Spleen (tissue), 11 donors: ENCODE results near the gene PRPF40A. TPM values are rescaled to one million over a fixed set of nuclear protein-coding genes. Genes with fewer than 3 reads are reported as not detected.

Experiments
- DNase-seq: peaks from one replicate; pipeline ENCODE4 v3.0.0-alpha.2; 2020
- H3K27ac ChIP-seq, 8 donors: fragments of 200-600 bp; sonication (generic) in 7 of 8; 1 replicate in 4 of 8; 2 replicates in 4 of 8; pipeline versions ENCODE4 v1.5.0 to v1.8.0; 2016 to 2021; ENCODE audit warnings: inconsistent platforms in 4 of 8, mild to moderate bottlenecking in 4 of 8, moderate library complexity in 1 of 8
- H3K27me3 ChIP-seq, 7 donors: fragments of 200-600 bp; sonication (generic) in 6 of 7; replicated peaks in 1 of 7; 1 replicate in 4 of 7; 2 replicates in 3 of 7; pipeline versions ENCODE4 v1.5.0 to v1.8.0; 2016 to 2021; ENCODE audit warnings: inconsistent platforms in 3 of 7, mild to moderate bottlenecking in 1 of 7
- H3K36me3 ChIP-seq, 6 donors: fragments of 200-600 bp; sonication (generic) in 5 of 6; 1 replicate in 4 of 6; 2 replicates in 2 of 6; pipeline versions ENCODE4 v1.5.0 to v1.8.0; 2016 to 2021; ENCODE audit warnings: inconsistent platforms in 2 of 6
- H3K4me1 ChIP-seq, 6 donors: fragments of 200-600 bp; sonication (generic) in 5 of 6; 1 replicate in 3 of 6; 2 replicates in 3 of 6; pipeline versions ENCODE4 v1.5.0 to v1.8.0; 2016 to 2021; ENCODE audit warnings: inconsistent platforms in 3 of 6
- H3K4me3 ChIP-seq, 8 donors: fragments of 200-600 bp; sonication (generic) in 7 of 8; 1 replicate in 4 of 8; 2 replicates in 4 of 8; pipeline versions ENCODE4 v1.5.0 to v1.8.0; 2016 to 2021; ENCODE audit warnings: inconsistent platforms in 4 of 8, mild to moderate bottlenecking in 4 of 8, moderate library complexity in 2 of 8
- H3K9me3 ChIP-seq, 8 donors: fragments of 200-600 bp; sonication (generic) in 7 of 8; 1 replicate in 4 of 8; 2 replicates in 4 of 8; pipeline versions ENCODE4 v1.5.0 to v1.8.0; 2016 to 2021; ENCODE audit warnings: inconsistent platforms in 4 of 8
- POLR2A ChIP-seq, 3 donors: fragments of 450-650 bp; IDR thresholded peaks; one replicate each; pipeline ENCODE4 v1.5.1; 2017; ENCODE audit warnings: antibody characterized with exemption in 3 of 3, mild to moderate bottlenecking in 1 of 3
- POLR2AphosphoS5 ChIP-seq, 3 donors: sonication (generic); formaldehyde crosslinking; IDR thresholded peaks; one replicate each; pipeline ENCODE4 v1.5.1; 2017; ENCODE audit warnings: antibody characterized with exemption in 3 of 3
- WGBS, 5 donors: extraction: QIAGEN DNeasy Blood & Tissue Kit in 3 of 5; methylation state at CpG; one replicate each; pipeline versions ENCODE4 v1.1.5 to v1.1.7; 2013 to 2018; 5-methylcytosine and 5-hydroxymethylcytosine counted together
- intact Hi-C: fragments of 100-400 bp; cut with DNase I; formaldehyde crosslinking; loops from one replicate; pipeline ENCODE4 v1.15.0; 2023; ENCODE audit warnings: low total_unique reads
- polyA plus RNA-seq, 3 donors: library from polyadenylated mRNA; stranded (reverse); fragments of 200-250 nt; gene quantifications; one replicate each; pipeline ENCODE4 v1.2.1, GENCODE V29; 2013
- total RNA-seq, 7 donors: library from RNA; depleted of rRNA in 3 of 7; stranded (reverse); fragments of >200 nt in 3 of 7; fragmentation: NEBNext Ultra II Directional in 4 of 7; extraction: Animal tissue kit (Norgen Biotek cat#: 25700) in 4 of 7; gene quantifications; one replicate each; pipeline versions ENCODE4 v1.1.0 to v1.2.1, GENCODE V29; 2016 to 2021
- TF ChIP-seq, protein P1 (sequence below), 11 experiments: fragments of 200-600 bp in 7 of 11; fragments of 450-650 bp in 4 of 11; sonication (generic) in 4 of 11; IDR thresholded peaks in 8 of 11; conservative IDR thresholded peaks in 3 of 11; 1 replicate in 7 of 11; 2 replicates in 4 of 11; pipeline versions ENCODE4 v1.4.0 to v1.8.0; 2016 to 2021; ENCODE audit warnings: antibody characterized with exemption in 11 of 11, inconsistent platforms in 4 of 11, mild to moderate bottlenecking in 1 of 11
- donor health status: healthy with polysubstance abuse.
- donor health status: DM: no; HTN: no; CAD: no; lungs with moderate emphysema.
- donor health status: DM: no; HTN: no; CAD: no.
- donor health status: Bipolar disorder and iron deficiency.
- donor health status: healthy.
- donor health status: DM: no; HTN: no; CAD: no.
- donor health status: DM: yes; HTN: yes; CAD: no.

Gene PRPF40A
- total and polyA plus RNA-seq, 10 donors, result 13.5 to 116 (median 86.7) TPM

DNA sequence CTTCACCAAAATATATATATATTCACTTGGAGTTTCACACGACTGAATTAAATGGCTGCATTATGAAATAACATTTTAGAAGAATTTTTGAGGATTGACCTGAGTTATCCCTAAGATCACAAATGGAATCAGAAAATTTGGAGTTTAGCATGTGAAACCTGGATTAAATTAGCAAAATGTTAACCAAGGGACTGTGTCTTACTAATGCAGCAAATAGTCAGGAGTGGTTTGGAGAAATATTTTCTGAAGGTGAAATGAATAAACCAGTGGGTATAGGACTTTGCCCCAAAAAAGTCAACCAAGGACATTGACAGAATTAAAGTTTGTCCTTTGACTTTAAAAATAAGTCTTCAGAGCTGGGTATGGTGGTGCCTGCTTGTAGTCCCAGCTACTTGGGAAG lies 111.2 kb downstream of the PRPF40A start:
- no peak for DNase-seq
- Histone ChIP-seq H3K9me3 (no peaks in the 10 kb centered on the region), H3K4me3 (no peak overlapping the region), H3K36me3 (no peaks in the 10 kb centered on the region), H3K27me3 (no peaks in the 10 kb centered on the region), H3K27ac (no peak overlapping the region), H3K4me1 (peaks cover 0 to 3% (median under 1%) of the 10 kb centered on the region in 6 donors)
- WGBS, 5 donors, result 89 to 94% (median 90%) methylated on average over 1 of the region's 1 CpG
- intact Hi-C loops, result no loop called here
- TF ChIP-seq POLR2AphosphoS5 (IDR thresholded peaks at IDR 0.05), result no peak
- no peak for TF ChIP-seq POLR2A (IDR thresholded peaks at IDR 0.05)
- TF ChIP-seq, protein P1, sequence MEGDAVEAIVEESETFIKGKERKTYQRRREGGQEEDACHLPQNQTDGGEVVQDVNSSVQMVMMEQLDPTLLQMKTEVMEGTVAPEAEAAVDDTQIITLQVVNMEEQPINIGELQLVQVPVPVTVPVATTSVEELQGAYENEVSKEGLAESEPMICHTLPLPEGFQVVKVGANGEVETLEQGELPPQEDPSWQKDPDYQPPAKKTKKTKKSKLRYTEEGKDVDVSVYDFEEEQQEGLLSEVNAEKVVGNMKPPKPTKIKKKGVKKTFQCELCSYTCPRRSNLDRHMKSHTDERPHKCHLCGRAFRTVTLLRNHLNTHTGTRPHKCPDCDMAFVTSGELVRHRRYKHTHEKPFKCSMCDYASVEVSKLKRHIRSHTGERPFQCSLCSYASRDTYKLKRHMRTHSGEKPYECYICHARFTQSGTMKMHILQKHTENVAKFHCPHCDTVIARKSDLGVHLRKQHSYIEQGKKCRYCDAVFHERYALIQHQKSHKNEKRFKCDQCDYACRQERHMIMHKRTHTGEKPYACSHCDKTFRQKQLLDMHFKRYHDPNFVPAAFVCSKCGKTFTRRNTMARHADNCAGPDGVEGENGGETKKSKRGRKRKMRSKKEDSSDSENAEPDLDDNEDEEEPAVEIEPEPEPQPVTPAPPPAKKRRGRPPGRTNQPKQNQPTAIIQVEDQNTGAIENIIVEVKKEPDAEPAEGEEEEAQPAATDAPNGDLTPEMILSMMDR (IDR thresholded peaks at IDR 0.05 in 8 of 11, conservative IDR thresholded peaks at IDR 0.05 in 3 of 11), result no peak

DNA sequence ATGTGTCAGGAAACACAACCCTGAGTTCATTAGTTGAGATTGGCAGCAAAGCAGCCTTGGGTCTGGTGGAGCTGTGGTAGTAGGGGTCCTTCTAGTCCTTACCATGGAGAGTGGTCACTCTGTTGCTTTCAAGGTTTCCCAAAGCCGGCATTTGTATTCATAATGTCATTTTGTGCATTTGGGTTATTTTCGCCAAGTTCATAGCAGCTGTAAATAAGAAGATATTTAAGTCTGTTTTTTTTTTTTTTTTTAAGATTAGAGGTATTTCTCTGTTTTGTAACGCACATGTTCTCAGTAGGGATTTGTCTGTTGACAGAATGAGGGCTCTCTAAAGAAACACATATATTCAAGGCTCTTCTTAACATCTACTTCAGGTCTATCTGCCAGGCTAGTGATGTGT lies 114.1 kb downstream of the PRPF40A start:
- Histone ChIP-seq H3K4me1 (no peaks in the 10 kb centered on the region), H3K4me3 (no peak overlapping the region), H3K9me3 (no peaks in the 10 kb centered on the region), H3K27me3 (no peaks in the 10 kb centered on the region), H3K36me3 (no peaks in the 10 kb centered on the region), H3K27ac (no peak overlapping the region)
- 91 to 98% (median 97%) methylated on average over 3 of the region's 3 CpGs for WGBS, 5 donors
- no peak for TF ChIP-seq POLR2A (IDR thresholded peaks at IDR 0.05)
- TF ChIP-seq, protein P1 (IDR thresholded peaks at IDR 0.05 in 8 of 11, conservative IDR thresholded peaks at IDR 0.05 in 3 of 11), result no peak
- no peak for TF ChIP-seq POLR2AphosphoS5 (IDR thresholded peaks at IDR 0.05)
- no peak for DNase-seq
- intact Hi-C loops, result no loop called here

DNA sequence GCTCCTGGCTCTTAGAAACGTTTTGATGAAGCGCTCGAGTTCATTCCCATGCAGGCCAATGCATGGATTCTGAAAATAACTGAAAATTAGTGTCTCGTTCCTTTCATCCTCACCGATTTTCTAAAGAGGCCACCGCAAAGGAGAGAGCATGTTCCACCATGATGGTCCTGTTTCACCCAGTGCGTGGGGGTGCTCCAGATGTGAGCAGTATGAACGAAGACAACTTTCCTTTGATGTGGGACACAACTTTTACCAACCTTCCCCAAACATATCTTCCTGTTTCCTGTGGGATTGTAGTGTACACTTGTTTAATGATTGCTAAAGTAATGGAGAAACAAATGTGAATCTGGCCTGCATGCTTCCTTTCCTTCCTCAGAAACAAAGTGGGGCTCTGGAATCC lies 114.5 kb downstream of the PRPF40A start:
- no peak for DNase-seq
- Histone ChIP-seq H3K4me1 (no peaks in the 10 kb centered on the region), H3K27me3 (no peaks in the 10 kb centered on the region), H3K36me3 (no peaks in the 10 kb centered on the region), H3K9me3 (no peaks in the 10 kb centered on the region), H3K4me3 (no peak overlapping the region), H3K27ac (no peak overlapping the region)
- TF ChIP-seq POLR2A (IDR thresholded peaks at IDR 0.05) (no peak), POLR2AphosphoS5 (IDR thresholded peaks at IDR 0.05) (no peak)
- TF ChIP-seq, protein P1 (IDR thresholded peaks at IDR 0.05 in 8 of 11, conservative IDR thresholded peaks at IDR 0.05 in 3 of 11), result no peak
- intact Hi-C loops, result no loop called here
- 76 to 79% (median 78%) methylated on average over 8 of the region's 8 CpGs for WGBS, 5 donors

Other genes starting within 250 kb of the PRPF40A start
- gene ARL6IP6, start 1.2 kb upstream of the PRPF40A start, total RNA-seq, result 10 to 100 TPM; 13.9 to 21.5 (median 20.5) TPM
- gene ARL6IP6, start 1.2 kb upstream of the PRPF40A start, polyA plus RNA-seq, result 10 to 100 TPM; 12.1 to 15.6 (median 13.0) TPM